GM12878 (cell line): Measurements from ENCODE around the gene UTP14C. TPM values are rescaled to one million over a fixed set of nuclear protein-coding genes. Genes with fewer than 3 reads are reported as not detected.

Source experiments
- CBFB ChIP-seq: IDR thresholded peaks from 2 replicates; pipeline ENCODE4 v1.6.1; 2016; ENCODE audit warnings: antibody characterized with exemption, low read depth
- CREB1 ChIP-seq: IDR thresholded peaks from 2 replicates; pipeline ENCODE4 v1.6.1; 2012; ENCODE audit warnings: low read depth, mild to moderate bottlenecking, inconsistent platforms
- ETV6 ChIP-seq, 2 experiments: fragments of 450-650 bp in 1 of 2; IDR thresholded peaks in 1 of 2; conservative IDR thresholded peaks in 1 of 2; 2 replicates each; pipeline ENCODE4 v1.6.1; 2014; ENCODE audit warnings: antibody characterized with exemption in 1 of 2, borderline replicate concordance in 1 of 2, low read depth in 1 of 2, mild to moderate bottlenecking in 1 of 2, moderate library complexity in 1 of 2
- NFXL1 ChIP-seq: fragments of 450-650 bp; IDR thresholded peaks from 2 replicates; pipeline ENCODE4 v1.6.1; 2017; ENCODE audit warnings: antibody characterized with exemption, mild to moderate bottlenecking, borderline replicate concordance
- POLR2AphosphoS5 ChIP-seq: IDR thresholded peaks from 2 replicates; pipeline ENCODE4 v1.6.1; 2011; ENCODE audit warnings: mild to moderate bottlenecking, low read length, inconsistent platforms
- RBBP5 ChIP-seq: fragments of 200-600 bp; sonication (generic); conservative IDR thresholded peaks from 2 replicates; pipeline ENCODE4 v1.6.1; 2016
- SMARCA5 ChIP-seq: fragments of 450-650 bp; IDR thresholded peaks from 2 replicates; pipeline ENCODE4 v1.6.1; 2017; ENCODE audit warnings: mild to moderate bottlenecking
- TCF12 ChIP-seq: IDR thresholded peaks from 2 replicates; pipeline ENCODE4 v1.6.1; 2011; ENCODE audit warnings: low read depth, mild to moderate bottlenecking, low read length
- TCF7 ChIP-seq: IDR thresholded peaks from 2 replicates; pipeline ENCODE4 v1.6.1; 2014; ENCODE audit warnings: antibody characterized with exemption, borderline replicate concordance
- ZNF24 ChIP-seq: fragments of 450-650 bp; IDR thresholded peaks from 2 replicates; pipeline ENCODE4 v1.6.1; 2017; ENCODE audit warnings: antibody characterized with exemption, mild to moderate bottlenecking
- polyA plus RNA-seq, 11 experiments: library from polyadenylated mRNA; depleted of rRNA in 4 of 11; unstranded in 6 of 11; stranded (reverse) in 5 of 11; fragments of >200 nt; fragmentation: Nextera tagmentation in 4 of 11; fragmentation: Illumina TruSeq in 1 of 11; extraction: Ambion mirVana in 4 of 11; extraction: Trizol in 1 of 11; gene quantifications; 1 replicate in 1 of 11; 2 replicates in 10 of 11; pipeline versions ENCODE4 v1.2.1 to v1.2.3, GENCODE V29; 2011 to 2016; ENCODE audit warnings: inconsistent platforms in 2 of 11, missing spikeins in 2 of 11, low read depth in 1 of 11
- total RNA-seq, 4 experiments: library from RNA; depleted of rRNA in 3 of 4; stranded (reverse); fragments of >200 nt in 3 of 4; fragmentation: Illumina TruSeq in 1 of 4; extraction: Trizol in 1 of 4; gene quantifications; 2 replicates each; pipeline versions ENCODE4 v1.2.1 to v1.2.3, GENCODE V29; 2013 to 2021
- TF ChIP-seq, protein P1 (sequence below): fragments of 450-650 bp; IDR thresholded peaks from 2 replicates; pipeline ENCODE4 v1.6.1; 2017; ENCODE audit warnings: antibody characterized with exemption, mild to moderate bottlenecking, moderate library complexity
- TF ChIP-seq, protein P2 (sequence below): fragments of 150-350 bp; IDR thresholded peaks from 2 replicates; pipeline ENCODE4 v1.6.1; 2014; ENCODE audit warnings: mild to moderate bottlenecking, low read depth, low read length

UTP14C gene
- total and polyA plus RNA-seq, 10 of the 15 experiments (the other 5 are each of a cell fraction or from before 2014, with no cell fraction given) = 3.4 to 11.2 (median 6.0) TPM

DNA sequence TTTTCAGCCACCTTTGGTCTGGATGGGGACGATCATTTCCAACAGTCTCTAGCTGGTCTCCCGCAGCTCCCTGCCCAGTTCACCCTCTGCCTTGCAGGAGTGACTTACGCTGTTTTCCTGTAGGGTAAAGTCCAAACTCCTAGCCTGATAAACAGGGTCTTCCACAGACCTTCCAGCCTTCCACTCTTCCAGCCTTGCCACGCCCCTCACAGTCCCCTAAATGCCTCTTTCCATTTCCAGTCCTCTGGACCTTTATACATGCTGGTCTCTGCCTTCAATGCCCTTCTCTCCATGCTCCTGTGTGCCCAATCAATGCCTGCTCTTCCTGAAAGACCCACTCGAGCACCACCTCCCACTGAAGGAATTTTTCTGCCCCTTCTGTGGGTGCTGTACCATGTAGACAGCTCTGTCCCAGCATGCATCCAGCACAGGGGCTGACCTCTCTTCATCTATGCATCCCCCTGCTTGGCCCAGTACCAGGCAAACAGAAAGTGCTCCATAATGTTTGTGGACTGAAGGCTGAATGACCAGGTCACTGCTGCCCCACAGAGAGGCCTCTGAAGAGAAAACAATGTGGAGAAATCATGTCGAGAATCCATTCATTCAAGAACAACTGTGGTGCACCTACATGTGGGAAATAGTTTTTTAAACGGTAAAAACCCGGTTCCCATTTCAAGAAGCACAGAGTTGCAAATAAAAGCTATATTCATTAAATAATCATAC is 17.8 kb upstream of the UTP14C start (continued):
- TF ChIP-seq, protein P1, sequence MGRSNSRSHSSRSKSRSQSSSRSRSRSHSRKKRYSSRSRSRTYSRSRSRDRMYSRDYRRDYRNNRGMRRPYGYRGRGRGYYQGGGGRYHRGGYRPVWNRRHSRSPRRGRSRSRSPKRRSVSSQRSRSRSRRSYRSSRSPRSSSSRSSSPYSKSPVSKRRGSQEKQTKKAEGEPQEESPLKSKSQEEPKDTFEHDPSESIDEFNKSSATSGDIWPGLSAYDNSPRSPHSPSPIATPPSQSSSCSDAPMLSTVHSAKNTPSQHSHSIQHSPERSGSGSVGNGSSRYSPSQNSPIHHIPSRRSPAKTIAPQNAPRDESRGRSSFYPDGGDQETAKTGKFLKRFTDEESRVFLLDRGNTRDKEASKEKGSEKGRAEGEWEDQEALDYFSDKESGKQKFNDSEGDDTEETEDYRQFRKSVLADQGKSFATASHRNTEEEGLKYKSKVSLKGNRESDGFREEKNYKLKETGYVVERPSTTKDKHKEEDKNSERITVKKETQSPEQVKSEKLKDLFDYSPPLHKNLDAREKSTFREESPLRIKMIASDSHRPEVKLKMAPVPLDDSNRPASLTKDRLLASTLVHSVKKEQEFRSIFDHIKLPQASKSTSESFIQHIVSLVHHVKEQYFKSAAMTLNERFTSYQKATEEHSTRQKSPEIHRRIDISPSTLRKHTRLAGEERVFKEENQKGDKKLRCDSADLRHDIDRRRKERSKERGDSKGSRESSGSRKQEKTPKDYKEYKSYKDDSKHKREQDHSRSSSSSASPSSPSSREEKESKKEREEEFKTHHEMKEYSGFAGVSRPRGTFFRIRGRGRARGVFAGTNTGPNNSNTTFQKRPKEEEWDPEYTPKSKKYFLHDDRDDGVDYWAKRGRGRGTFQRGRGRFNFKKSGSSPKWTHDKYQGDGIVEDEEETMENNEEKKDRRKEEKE = no peak
- TF ChIP-seq POLR2AphosphoS5 = no peak
- no peak for TF ChIP-seq TCF7
- TF ChIP-seq NFXL1 = no peak
- TF ChIP-seq, protein P2, sequence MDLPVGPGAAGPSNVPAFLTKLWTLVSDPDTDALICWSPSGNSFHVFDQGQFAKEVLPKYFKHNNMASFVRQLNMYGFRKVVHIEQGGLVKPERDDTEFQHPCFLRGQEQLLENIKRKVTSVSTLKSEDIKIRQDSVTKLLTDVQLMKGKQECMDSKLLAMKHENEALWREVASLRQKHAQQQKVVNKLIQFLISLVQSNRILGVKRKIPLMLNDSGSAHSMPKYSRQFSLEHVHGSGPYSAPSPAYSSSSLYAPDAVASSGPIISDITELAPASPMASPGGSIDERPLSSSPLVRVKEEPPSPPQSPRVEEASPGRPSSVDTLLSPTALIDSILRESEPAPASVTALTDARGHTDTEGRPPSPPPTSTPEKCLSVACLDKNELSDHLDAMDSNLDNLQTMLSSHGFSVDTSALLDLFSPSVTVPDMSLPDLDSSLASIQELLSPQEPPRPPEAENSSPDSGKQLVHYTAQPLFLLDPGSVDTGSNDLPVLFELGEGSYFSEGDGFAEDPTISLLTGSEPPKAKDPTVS = no peak
- TF ChIP-seq TCF12 = no peak
- no peak for TF ChIP-seq CREB1
- TF ChIP-seq RBBP5 = no peak
- no peak for TF ChIP-seq ETV6 (conservative IDR thresholded peaks at IDR 0.05 in 1 of 2, IDR thresholded peaks at IDR 0.05 in 1 of 2; ENCODE audit: borderline replicate concordance in 1 of 2, low read depth in 1 of 2)
- TF ChIP-seq CBFB = no peak
- no peak for TF ChIP-seq SMARCA5
- TF ChIP-seq ZNF24 = no peak
